SK-N-SH (cell line): ENCODE results near the gene GATB.

Experiments used
- EP300 ChIP-seq, 2 experiments: IDR thresholded peaks; 2 replicates each; pipeline versions ENCODE4 v1.4.0 to v1.6.1; 2012; ENCODE audit warnings: borderline replicate concordance in 1 of 2, low read depth in 1 of 2, low read length in 1 of 2
- NRF1 ChIP-seq: IDR thresholded peaks from 2 replicates; pipeline ENCODE4 v1.6.1; 2012; ENCODE audit warnings: low read depth, mild to moderate bottlenecking, low read length
- RAD21 ChIP-seq: IDR thresholded peaks from 2 replicates; pipeline ENCODE4 v1.6.1; 2012; ENCODE audit warnings: mild to moderate bottlenecking, low read length
- TAF1 ChIP-seq: IDR thresholded peaks from 2 replicates; pipeline ENCODE4 v1.6.1; 2012; ENCODE audit warnings: low read depth, mild to moderate bottlenecking, low read length, moderate library complexity, borderline replicate concordance
- TF ChIP-seq, protein P1 (sequence below): fragments of 200-600 bp; sonication (generic); IDR thresholded peaks from 2 replicates; pipeline ENCODE4 v1.6.1; 2017; ENCODE audit warnings: antibody characterized with exemption, mild to moderate bottlenecking, moderate library complexity
- TF ChIP-seq, protein P2 (sequence below): IDR thresholded peaks from 2 replicates; pipeline ENCODE4 v1.4.0; 2012; ENCODE audit warnings: low read depth, borderline replicate concordance

DNA sequence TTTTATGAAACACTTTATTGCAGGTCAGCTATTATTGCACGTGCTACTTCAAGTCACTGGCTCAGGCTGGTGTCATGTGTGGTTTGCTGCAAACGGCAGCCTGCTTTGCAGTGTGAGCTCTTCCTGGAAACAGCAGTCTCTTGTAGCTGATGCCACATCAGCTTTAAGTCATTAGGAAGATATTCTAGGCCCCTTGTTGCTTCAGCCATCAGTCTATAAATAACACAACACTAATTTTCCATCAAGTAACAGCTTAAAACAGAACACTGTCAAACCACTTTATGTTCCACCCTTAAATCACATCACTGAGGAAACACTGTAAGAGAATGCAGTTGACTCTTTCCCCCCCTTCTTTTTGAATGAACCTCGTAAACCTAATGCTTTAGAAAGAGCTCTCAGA is 93.8 kb downstream of the GATB start:
- TF ChIP-seq, protein P1, sequence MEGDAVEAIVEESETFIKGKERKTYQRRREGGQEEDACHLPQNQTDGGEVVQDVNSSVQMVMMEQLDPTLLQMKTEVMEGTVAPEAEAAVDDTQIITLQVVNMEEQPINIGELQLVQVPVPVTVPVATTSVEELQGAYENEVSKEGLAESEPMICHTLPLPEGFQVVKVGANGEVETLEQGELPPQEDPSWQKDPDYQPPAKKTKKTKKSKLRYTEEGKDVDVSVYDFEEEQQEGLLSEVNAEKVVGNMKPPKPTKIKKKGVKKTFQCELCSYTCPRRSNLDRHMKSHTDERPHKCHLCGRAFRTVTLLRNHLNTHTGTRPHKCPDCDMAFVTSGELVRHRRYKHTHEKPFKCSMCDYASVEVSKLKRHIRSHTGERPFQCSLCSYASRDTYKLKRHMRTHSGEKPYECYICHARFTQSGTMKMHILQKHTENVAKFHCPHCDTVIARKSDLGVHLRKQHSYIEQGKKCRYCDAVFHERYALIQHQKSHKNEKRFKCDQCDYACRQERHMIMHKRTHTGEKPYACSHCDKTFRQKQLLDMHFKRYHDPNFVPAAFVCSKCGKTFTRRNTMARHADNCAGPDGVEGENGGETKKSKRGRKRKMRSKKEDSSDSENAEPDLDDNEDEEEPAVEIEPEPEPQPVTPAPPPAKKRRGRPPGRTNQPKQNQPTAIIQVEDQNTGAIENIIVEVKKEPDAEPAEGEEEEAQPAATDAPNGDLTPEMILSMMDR = no peak
- TF ChIP-seq EP300 (IDR thresholded peaks at IDR 0.05; ENCODE audit: borderline replicate concordance in 1 of 2, low read depth in 1 of 2, low read length in 1 of 2) = no peak
- no peak for TF ChIP-seq RAD21
- no peak for TF ChIP-seq TAF1
- TF ChIP-seq, protein P2, sequence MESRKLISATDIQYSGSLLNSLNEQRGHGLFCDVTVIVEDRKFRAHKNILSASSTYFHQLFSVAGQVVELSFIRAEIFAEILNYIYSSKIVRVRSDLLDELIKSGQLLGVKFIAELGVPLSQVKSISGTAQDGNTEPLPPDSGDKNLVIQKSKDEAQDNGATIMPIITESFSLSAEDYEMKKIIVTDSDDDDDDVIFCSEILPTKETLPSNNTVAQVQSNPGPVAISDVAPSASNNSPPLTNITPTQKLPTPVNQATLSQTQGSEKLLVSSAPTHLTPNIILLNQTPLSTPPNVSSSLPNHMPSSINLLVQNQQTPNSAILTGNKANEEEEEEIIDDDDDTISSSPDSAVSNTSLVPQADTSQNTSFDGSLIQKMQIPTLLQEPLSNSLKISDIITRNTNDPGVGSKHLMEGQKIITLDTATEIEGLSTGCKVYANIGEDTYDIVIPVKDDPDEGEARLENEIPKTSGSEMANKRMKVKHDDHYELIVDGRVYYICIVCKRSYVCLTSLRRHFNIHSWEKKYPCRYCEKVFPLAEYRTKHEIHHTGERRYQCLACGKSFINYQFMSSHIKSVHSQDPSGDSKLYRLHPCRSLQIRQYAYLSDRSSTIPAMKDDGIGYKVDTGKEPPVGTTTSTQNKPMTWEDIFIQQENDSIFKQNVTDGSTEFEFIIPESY = no peak
- TF ChIP-seq NRF1 = no peak
